ENCODE measurements around the gene RBM19.

RBM19 gene

DNA sequence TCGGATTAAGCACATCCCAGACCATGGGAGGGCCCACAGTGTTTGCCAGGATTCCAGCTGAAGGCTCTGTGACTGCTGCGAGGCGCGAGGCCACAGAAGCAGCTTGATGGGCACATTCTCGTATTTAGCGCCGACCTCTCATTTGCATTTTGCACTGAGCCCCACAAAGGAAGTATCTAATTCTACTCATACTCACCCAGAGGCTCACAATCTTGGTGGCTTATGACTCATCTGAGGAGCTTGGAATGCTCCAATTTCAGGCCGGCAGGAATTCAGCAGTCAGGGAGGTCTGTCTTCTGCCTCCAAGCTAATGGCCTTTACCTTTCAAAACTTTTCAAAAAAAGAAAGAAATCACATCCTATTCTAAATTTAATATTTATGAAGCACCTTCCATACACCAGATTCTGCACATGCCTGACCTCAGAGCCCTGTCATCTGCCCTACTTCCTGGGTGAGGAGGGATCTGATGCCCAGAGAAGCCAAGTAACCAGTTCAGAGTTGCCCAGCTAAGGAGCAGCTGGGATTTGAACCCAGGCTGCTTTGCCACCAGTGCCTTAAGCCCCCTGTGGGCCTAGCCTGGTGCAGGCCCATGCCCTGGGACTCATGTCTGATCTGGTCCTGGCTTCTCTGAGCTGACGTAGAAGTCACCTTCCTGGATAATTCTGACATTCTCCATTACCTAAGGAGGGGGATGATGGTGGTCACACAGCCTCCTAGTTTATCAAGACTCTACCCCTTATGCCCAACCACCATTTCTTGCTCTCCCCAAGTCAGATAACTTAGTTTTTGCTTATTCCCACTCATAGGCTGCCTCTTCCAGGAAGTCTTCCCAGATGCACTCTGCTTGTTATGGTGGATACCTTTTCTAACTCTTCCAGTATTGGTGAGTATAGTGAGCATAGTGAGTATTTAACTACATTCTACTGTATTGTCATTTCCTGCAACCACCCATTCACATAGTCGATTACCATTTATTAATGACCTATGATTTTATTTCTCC is 198.9 kb downstream of the RBM19 start:
- no peak for DNase-seq
